Measurements from ENCODE around the gene C20orf96.

GRCh38 chr20:271528-271927 is 19.0 kb downstream of the C20orf96 start:
- TF ChIP-seq CTCF (IDR thresholded peaks at IDR 0.05): no peak
- TF ChIP-seq POLR2A (IDR thresholded peaks at IDR 0.05): no peak

All from thyroid gland (tissue), 4 donors.